HFFc6 (cell line): Measurements from ENCODE around the gene KRT86. TPM values are rescaled to one million over a fixed set of nuclear protein-coding genes. Genes with fewer than 3 reads are reported as not detected.

Source experiments
- DNase-seq: peaks from one replicate; pipeline ENCODE4 v3.0.0-alpha.2; 2018
- H3K27ac Mint-ChIP-seq: 2 replicates; pipeline ENCODE4 v1.8.0; 2020; ENCODE audit warnings: mild to moderate bottlenecking, mixed read lengths
- H3K27me3 Mint-ChIP-seq: 2 replicates; pipeline ENCODE4 v1.8.0; 2021; ENCODE audit warnings: mild to moderate bottlenecking, moderate library complexity, mixed read lengths; ENCODE audit not compliant: insufficient read depth
- H3K36me3 Mint-ChIP-seq: 2 replicates; pipeline ENCODE4 v1.8.0; 2021; ENCODE audit warnings: low read depth, mixed read lengths
- H3K4me1 Mint-ChIP-seq: 2 replicates; pipeline ENCODE4 v1.8.0; 2020; ENCODE audit warnings: low read depth, mixed read lengths
- H3K4me3 Mint-ChIP-seq: 2 replicates; pipeline ENCODE4 v1.8.0; 2020; ENCODE audit warnings: mild to moderate bottlenecking, moderate library complexity, mixed read lengths
- H3K9me3 Mint-ChIP-seq: 2 replicates; pipeline ENCODE4 v1.8.0; 2020; ENCODE audit warnings: mild to moderate bottlenecking, mixed read lengths
- total RNA-seq, 6 experiments: library from RNA; stranded (reverse); fragmentation: NEBNext Ultra II Directional; extraction: Animal tissue kit (Norgen Biotek cat#: 25700); gene quantifications; 2 replicates in 1 of 6; 3 replicates in 5 of 6; pipeline ENCODE4 v1.2.3, GENCODE V29; 2021
- TF ChIP-seq, protein P1 (sequence below): fragments of 200-600 bp; sonication (generic); IDR thresholded peaks from 2 replicates; pipeline ENCODE4 v1.5.0; 2021; ENCODE audit warnings: antibody characterized with exemption, mild to moderate bottlenecking

Gene KRT86
- total RNA-seq, 6 experiments from 2014 or later: 0.15 to 0.26 (median 0.19) TPM; not detected in 1

DNA sequence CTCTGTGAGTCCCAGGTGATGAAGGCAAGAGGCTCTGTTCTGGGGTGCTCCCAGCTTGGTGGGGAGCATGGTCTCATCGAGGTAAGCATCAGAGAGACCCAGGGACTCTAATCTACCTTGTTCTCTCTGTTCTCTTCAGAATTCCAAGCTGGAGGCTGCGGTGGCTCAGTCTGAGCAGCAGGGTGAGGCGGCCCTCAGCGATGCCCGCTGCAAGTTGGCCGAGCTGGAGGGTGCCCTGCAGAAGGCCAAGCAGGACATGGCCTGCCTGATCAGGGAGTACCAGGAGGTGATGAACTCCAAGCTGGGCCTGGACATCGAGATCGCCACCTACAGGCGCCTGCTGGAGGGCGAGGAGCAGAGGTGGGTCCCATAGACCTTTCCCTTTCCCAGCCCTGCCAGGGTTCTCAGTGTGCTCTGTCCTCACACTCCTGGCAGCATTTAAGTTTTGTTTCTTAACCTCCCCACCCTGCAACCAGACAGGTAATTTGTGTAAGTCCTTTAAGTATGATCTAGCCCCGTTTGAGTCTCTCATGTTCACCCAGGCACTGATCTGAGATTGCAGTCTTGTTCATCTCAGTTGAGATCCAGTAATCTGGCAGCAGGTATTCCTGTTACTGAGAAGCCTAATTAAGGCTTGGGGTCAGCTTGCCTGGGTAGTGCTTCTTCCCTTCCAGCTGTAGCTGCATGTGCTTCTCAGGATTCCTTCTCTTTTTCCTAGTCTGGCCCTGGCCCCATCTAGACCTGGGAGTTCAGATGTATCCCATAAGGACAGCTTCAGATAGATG, 31.7 kb downstream of the KRT86 start:
- Mint-ChIP-seq H3K36me3 (no peaks in the 10 kb centered on the region), H3K4me1 (peaks cover 32% of the 10 kb centered on the region), H3K27ac (no peak overlapping the region), H3K27me3 (peaks cover 22% of the 10 kb centered on the region), H3K9me3 (no peaks in the 10 kb centered on the region), H3K4me3 (no peak overlapping the region)
- TF ChIP-seq, protein P1, sequence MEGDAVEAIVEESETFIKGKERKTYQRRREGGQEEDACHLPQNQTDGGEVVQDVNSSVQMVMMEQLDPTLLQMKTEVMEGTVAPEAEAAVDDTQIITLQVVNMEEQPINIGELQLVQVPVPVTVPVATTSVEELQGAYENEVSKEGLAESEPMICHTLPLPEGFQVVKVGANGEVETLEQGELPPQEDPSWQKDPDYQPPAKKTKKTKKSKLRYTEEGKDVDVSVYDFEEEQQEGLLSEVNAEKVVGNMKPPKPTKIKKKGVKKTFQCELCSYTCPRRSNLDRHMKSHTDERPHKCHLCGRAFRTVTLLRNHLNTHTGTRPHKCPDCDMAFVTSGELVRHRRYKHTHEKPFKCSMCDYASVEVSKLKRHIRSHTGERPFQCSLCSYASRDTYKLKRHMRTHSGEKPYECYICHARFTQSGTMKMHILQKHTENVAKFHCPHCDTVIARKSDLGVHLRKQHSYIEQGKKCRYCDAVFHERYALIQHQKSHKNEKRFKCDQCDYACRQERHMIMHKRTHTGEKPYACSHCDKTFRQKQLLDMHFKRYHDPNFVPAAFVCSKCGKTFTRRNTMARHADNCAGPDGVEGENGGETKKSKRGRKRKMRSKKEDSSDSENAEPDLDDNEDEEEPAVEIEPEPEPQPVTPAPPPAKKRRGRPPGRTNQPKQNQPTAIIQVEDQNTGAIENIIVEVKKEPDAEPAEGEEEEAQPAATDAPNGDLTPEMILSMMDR: peak; percentile 70
- DNase-seq: no peak

DNA sequence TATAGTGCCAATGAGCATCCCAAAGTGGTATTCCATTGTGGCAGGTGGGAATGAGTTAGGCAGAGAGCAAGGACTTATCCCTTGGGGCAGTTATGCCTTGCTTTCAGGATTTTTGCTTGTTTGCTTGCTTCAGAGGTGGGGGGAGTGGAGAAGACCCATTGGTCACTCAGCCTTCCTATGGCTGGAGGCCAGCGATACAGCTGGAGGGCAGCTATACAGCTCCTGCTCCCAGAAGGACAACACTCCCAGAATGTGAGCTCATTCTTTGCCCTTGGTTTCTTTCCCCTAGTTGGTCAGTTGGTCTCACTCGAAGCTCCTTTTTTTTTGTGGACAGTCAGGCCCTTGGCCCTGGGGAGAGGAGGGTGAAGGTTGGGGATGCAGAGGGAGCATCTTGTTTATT, 32.3 kb downstream of the KRT86 start:
- DNase-seq: no peak
- peaks cover 22% of the 10 kb centered on the region for H3K27me3 Mint-ChIP-seq
- no peak overlapping the region for H3K4me3 Mint-ChIP-seq
- H3K4me1 Mint-ChIP-seq: peaks cover 38% of the 10 kb centered on the region
- no peak overlapping the region for H3K27ac Mint-ChIP-seq
- TF ChIP-seq, protein P1: no peak
- H3K36me3 Mint-ChIP-seq: no peaks in the 10 kb centered on the region
- H3K9me3 Mint-ChIP-seq: no peaks in the 10 kb centered on the region

DNA sequence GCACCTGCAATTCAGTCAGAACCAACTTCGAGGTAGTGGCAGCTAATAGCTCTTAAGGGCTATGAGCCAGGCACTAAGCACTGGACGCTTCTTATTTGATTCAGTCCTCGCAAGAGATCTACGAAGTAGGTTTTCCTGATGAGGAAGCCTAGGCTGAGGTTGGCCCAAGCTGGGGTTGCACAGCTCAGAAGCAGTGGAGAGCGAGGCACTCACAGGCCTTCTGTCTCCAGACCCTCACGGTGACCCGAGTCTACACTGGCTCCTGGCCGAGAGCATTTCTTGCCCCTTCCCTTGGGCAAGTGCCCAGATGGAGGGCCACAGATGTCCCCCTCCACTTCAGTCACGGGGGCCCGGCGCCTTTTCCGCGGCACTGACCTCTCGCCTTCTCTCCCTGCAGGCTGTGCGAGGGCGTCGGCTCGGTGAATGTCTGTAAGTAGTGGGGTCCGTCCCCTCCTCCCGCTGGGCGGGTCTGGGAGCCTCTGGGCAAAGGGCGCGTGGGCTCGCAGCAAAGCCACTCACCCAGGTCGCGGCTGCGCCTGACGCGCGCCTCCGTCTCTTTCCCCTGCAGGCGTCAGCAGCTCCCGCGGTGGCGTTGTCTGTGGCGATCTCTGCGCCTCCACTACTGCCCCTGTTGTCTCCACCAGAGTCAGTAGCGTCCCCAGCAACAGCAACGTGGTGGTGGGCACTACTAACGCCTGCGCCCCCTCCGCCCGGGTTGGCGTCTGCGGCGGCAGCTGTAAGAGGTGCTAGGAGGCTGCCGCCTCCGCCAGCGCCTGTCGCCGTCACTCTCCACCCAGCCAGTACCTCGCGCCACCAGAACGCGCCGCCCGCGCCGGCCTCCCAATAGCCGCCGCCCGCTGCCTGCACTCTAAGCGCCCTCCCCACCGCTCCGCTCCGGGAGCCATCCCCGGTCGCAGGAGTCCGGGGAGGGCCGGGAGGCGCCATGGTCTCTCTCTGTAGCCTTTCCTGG, 33.7 kb downstream of the KRT86 start:
- Mint-ChIP-seq H3K36me3 (no peaks in the 10 kb centered on the region), H3K4me3 (peak overlapping the region; percentile 85), H3K4me1 (peaks cover 39% of the 10 kb centered on the region), H3K27ac (no peak overlapping the region), H3K27me3 (peaks cover 29% of the 10 kb centered on the region), H3K9me3 (no peaks in the 10 kb centered on the region)
- DNase-seq: no peak
- TF ChIP-seq, protein P1: peak; percentile 46

DNA sequence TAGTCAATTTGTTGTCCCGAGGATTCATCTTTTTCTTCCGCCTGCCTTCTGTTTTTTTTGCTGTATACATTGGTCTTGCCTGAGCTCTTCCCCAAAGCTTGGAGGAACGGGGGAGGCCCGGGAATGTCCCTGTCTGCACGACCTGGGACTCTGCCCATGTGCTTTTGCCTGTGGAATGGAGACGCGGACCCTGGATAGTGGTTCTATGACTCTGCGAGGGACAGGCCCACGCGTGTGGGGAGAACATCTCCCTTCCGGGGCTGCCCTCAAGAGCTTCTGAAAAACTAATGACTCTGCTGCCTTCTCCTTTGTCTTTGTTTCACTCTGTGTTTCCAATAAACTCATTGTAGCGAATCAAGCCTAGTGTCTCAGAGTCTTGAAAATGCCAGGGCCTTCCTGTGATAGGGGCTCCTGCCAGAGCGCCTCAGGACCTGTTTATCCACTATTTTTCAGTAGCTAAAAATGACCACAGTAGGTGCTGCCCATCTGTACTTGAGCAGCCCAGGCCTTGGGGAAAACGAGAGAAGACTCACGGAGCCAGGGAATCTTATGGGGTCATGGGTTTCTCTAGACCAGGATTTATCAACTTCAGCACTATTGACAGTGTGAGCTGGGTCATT, 34.5 kb downstream of the KRT86 start:
- Mint-ChIP-seq H3K27ac (no peak overlapping the region), H3K9me3 (no peaks in the 10 kb centered on the region), H3K36me3 (no peaks in the 10 kb centered on the region), H3K4me1 (peaks cover 39% of the 10 kb centered on the region), H3K27me3 (peaks cover 35% of the 10 kb centered on the region), H3K4me3 (peak overlapping the region; percentile 85)
- TF ChIP-seq, protein P1: 0 out of 2 replicates have a peak, but pooled peaks have one; percentile 21
- DNase-seq: no peak

DNA sequence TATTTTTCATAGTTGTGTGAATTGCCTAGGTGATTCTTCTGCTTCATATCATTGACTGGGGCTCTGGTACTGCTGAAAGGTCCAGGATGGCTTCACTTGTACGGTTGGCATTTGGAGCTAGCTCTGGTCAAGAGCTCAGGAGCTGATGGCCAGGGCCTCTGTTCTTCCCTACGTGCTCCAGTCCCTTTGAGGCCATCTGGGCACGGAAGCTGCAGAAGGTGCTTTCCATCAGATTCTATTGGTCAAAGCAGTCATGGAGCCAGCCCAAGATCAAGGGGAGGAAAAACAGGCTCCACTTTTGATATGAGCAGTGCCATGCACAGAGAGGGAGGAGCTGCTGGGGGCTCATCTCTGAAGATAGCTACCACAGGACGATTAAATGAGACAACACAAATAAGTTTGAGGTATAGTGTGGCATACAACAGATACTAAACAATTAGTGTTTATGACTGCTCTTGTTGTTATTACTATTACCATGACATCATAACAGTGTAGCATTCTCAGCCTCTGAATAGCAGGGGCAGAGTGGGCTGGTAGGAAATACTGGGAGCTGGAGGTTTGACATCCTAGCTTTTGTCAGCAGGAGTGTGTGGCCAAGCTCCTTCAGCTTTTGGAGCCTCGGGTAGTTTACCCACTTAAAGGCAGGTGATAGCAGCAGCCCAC, 36.3 kb downstream of the KRT86 start:
- Mint-ChIP-seq H3K27me3 (peaks cover 39% of the 10 kb centered on the region), H3K4me1 (peaks cover 26% of the 10 kb centered on the region), H3K4me3 (no peak overlapping the region), H3K36me3 (no peaks in the 10 kb centered on the region), H3K9me3 (no peaks in the 10 kb centered on the region), H3K27ac (peak overlapping the region; percentile 48)
- DNase-seq: peak; percentile 71
- TF ChIP-seq, protein P1: no peak
